HG03095 (cell line): ENCODE results near the gene PRDM2.

Experiments
- ATAC-seq: cut with Tn5 transposase; IDR thresholded peaks from one replicate; pipeline ENCODE4 v1.9.1; 2021; ENCODE audit warnings: moderate library complexity; ENCODE audit not compliant: unreplicated experiment

The PRDM2 gene

GRCh38 chr1:13783551-13783950 is 83.6 kb downstream of the PRDM2 start:
- no peak for ATAC-seq

- ATAC-seq, result no peak
Measured at GRCh38 chr1:13784971-13785370, 85.0 kb downstream of the PRDM2 start.

GRCh38 chr1:13786541-13786940 is 86.6 kb downstream of the PRDM2 start:
- ATAC-seq, result no peak

GRCh38 chr1:13788795-13789194 is 88.8 kb downstream of the PRDM2 start:
- ATAC-seq, result no peak

GRCh38 chr1:13790290-13791030 is 90.5 kb downstream of the PRDM2 start:
- no peak for ATAC-seq

- no peak for ATAC-seq
Measured at GRCh38 chr1:13792419-13792818, 92.4 kb downstream of the PRDM2 start.

- ATAC-seq, result no peak
Measured at GRCh38 chr1:13793088-13793730, 93.2 kb downstream of the PRDM2 start.

GRCh38 chr1:13794231-13795187 is 94.5 kb downstream of the PRDM2 start:
- no peak for ATAC-seq

GRCh38 chr1:13797397-13797796 is 97.4 kb downstream of the PRDM2 start:
- ATAC-seq, result no peak

GRCh38 chr1:13798120-13798519 is 98.1 kb downstream of the PRDM2 start:
- ATAC-seq, result no peak

GRCh38 chr1:13799502-13800283 is 99.7 kb downstream of the PRDM2 start:
- ATAC-seq, result no peak

- ATAC-seq, result no peak
Measured at GRCh38 chr1:13801232-13801631, 101.2 kb downstream of the PRDM2 start.

- ATAC-seq, result no peak
Measured at GRCh38 chr1:13801655-13802486, 101.9 kb downstream of the PRDM2 start.

- no peak for ATAC-seq
Measured at GRCh38 chr1:13802782-13803545, 103.0 kb downstream of the PRDM2 start.

GRCh38 chr1:13803546-13804239 is 103.7 kb downstream of the PRDM2 start:
- no peak for ATAC-seq

GRCh38 chr1:13804240-13804633 is 104.2 kb downstream of the PRDM2 start:
- no peak for ATAC-seq

- no peak for ATAC-seq
Measured at GRCh38 chr1:13805431-13805830, 105.4 kb downstream of the PRDM2 start.

- no peak for ATAC-seq
Measured at GRCh38 chr1:13806108-13806507, 106.1 kb downstream of the PRDM2 start.

GRCh38 chr1:13807209-13807608 is 107.2 kb downstream of the PRDM2 start:
- ATAC-seq, result no peak
